ENCODE results near the gene DNAH9. TPM values are rescaled to one million over a fixed set of nuclear protein-coding genes. Genes with fewer than 3 reads are reported as not detected.

DNAH9 gene
- total and polyA plus RNA-seq, 4 donors, result under 0.01 to 0.09 TPM; not detected in 2

GRCh38 chr17:11857006-11857405, 258.7 kb downstream of the DNAH9 start:
- 91% methylated on average over 4 of the region's 4 CpGs for WGBS
- no peak overlapping the region for H3K9ac ChIP-seq (ENCODE audit: low read depth in 1 of 2, low read length in 2 of 2)
- DNase-seq (ENCODE audit: low spot score), result no peak
- no peaks in the 10 kb centered on the region for H3K36me3 ChIP-seq (ENCODE audit: control insufficient read depth in 4 of 4, insufficient read depth in 3 of 4, low read depth in 1 of 4, low read length in 3 of 4)
- no peak overlapping the region for H3K4me3 ChIP-seq (ENCODE audit: low read depth in 1 of 3, low read length in 3 of 3)
- H3K4me1 ChIP-seq (ENCODE audit: control insufficient read depth in 4 of 4, insufficient read depth in 4 of 4, low read length in 3 of 4), result no peaks in the 10 kb centered on the region
- H3K9me3 ChIP-seq (ENCODE audit: control insufficient read depth in 4 of 4, low read length in 3 of 4), result no peaks in the 10 kb centered on the region
- no peaks in the 10 kb centered on the region for H3K27me3 ChIP-seq (ENCODE audit: control insufficient read depth in 4 of 4, insufficient read depth in 4 of 4, low read length in 3 of 4)
- no peak overlapping the region for H3K27ac ChIP-seq (ENCODE audit: low read depth in 1 of 2, low read length in 2 of 2)
- TF ChIP-seq YY1 (IDR thresholded peaks at IDR 0.05) (no peak), FOXA1 (IDR thresholded peaks at IDR 0.05) (no peak), NR2F2 (IDR thresholded peaks at IDR 0.05) (no peak), JUND (IDR thresholded peaks at IDR 0.05) (no peak), EGR1 (IDR thresholded peaks at IDR 0.05; ENCODE audit: low read depth in 2 of 2) (no peak), HNF4G (IDR thresholded peaks at IDR 0.05) (no peak), GABPA (IDR thresholded peaks at IDR 0.05 in 1 of 2, conservative IDR thresholded peaks at IDR 0.05 in 1 of 2) (no peak), HNF4A (conservative IDR thresholded peaks at IDR 0.05) (no peak)

DNA sequence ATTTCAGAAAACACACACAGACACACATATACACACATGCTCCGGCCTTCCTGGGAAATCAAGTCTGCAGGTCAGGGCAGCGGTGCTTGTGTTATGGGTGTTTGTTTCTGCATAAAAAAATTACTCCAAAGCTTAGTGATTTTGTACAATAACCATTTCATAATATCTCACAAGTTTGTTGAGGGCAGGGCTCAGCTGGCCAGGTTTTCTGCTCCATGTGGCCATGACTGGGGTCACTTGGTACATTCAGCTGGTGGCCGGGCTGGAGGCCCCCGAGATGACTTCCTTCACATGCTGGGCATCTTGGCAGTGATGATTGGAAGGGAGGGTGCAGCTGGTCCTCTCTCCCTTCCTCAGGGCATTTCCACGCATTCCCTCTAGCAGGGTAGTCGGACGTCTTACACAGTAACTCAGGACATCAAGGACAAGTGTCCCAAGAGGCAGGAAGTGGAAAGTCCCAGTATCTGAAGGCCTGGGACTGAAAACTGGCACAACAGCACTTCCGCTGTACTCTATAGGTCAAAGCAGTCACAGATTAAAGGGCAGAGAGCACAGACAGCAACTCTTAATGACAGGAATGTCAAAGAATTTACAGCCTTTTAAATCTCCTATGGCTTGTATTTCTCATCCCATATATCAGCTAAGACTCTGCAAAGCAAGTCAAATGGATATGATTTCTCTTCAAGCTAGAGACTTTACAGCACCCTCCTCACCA, 271.6 kb downstream of the DNAH9 start:
- no peak overlapping the region for H3K9ac ChIP-seq (ENCODE audit: low read depth in 1 of 2, low read length in 2 of 2)
- no peaks in the 10 kb centered on the region for H3K4me1 ChIP-seq (ENCODE audit: control insufficient read depth in 4 of 4, insufficient read depth in 4 of 4, low read length in 3 of 4)
- peaks cover 0 to 2% (median 0%) of the 10 kb centered on the region in 4 donors for H3K27me3 ChIP-seq (ENCODE audit: control insufficient read depth in 4 of 4, insufficient read depth in 4 of 4, low read length in 3 of 4)
- WGBS, result 71% methylated on average over 8 of the region's 8 CpGs
- TF ChIP-seq TAF1 (conservative IDR thresholded peaks at IDR 0.05) (no peak), JUND (IDR thresholded peaks at IDR 0.05) (no peak), FOXA2 (IDR thresholded peaks at IDR 0.05) (no peak), RAD21 (IDR thresholded peaks at IDR 0.05) (no peak), NR2F2 (IDR thresholded peaks at IDR 0.05) (no peak), ATF3 (IDR thresholded peaks at IDR 0.05) (no peak), REST (IDR thresholded peaks at IDR 0.05) (no peak), SP1 (IDR thresholded peaks at IDR 0.05) (no peak), MAX (IDR thresholded peaks at IDR 0.05) (no peak), FOXA1 (IDR thresholded peaks at IDR 0.05) (no peak), EGR1 (IDR thresholded peaks at IDR 0.05; ENCODE audit: low read depth in 2 of 2) (no peak)
- peaks cover 0 to 6% (median 2%) of the 10 kb centered on the region in 4 donors for H3K9me3 ChIP-seq (ENCODE audit: control insufficient read depth in 4 of 4, low read length in 3 of 4)
- no peak overlapping the region for H3K27ac ChIP-seq (ENCODE audit: low read depth in 1 of 2, low read length in 2 of 2)
- H3K36me3 ChIP-seq (ENCODE audit: control insufficient read depth in 4 of 4, insufficient read depth in 3 of 4, low read depth in 1 of 4, low read length in 3 of 4), result no peaks in the 10 kb centered on the region
- DNase-seq (ENCODE audit: low spot score), result no peak
- H3K4me3 ChIP-seq (ENCODE audit: low read depth in 1 of 3, low read length in 3 of 3), result no peak overlapping the region

- DNase-seq (ENCODE audit: low spot score), result peak; percentile 46
- Histone ChIP-seq H3K27me3 (ENCODE audit: control insufficient read depth in 4 of 4, insufficient read depth in 4 of 4, low read length in 3 of 4) (peaks cover 0 to 3% (median 0%) of the 10 kb centered on the region in 4 donors), H3K9me3 (ENCODE audit: control insufficient read depth in 4 of 4, low read length in 3 of 4) (peaks cover 0 to 6% (median 2%) of the 10 kb centered on the region in 4 donors), H3K9ac (ENCODE audit: low read depth in 1 of 2, low read length in 2 of 2) (no peak overlapping the region), H3K36me3 (ENCODE audit: control insufficient read depth in 4 of 4, insufficient read depth in 3 of 4, low read depth in 1 of 4, low read length in 3 of 4) (no peaks in the 10 kb centered on the region), H3K27ac (ENCODE audit: low read depth in 1 of 2, low read length in 2 of 2) (no peak overlapping the region), H3K4me1 (ENCODE audit: control insufficient read depth in 4 of 4, insufficient read depth in 4 of 4, low read length in 3 of 4) (no peaks in the 10 kb centered on the region), H3K4me3 (ENCODE audit: low read depth in 1 of 3, low read length in 3 of 3) (no peak overlapping the region)
- TF ChIP-seq MAX (IDR thresholded peaks at IDR 0.05) (no peak), ATF3 (IDR thresholded peaks at IDR 0.05) (no peak), EGR1 (IDR thresholded peaks at IDR 0.05; ENCODE audit: low read depth in 2 of 2) (no peak), NR2F2 (IDR thresholded peaks at IDR 0.05) (no peak), RAD21 (IDR thresholded peaks at IDR 0.05) (no peak), FOXA2 (IDR thresholded peaks at IDR 0.05) (no peak)
- TF ChIP-seq, protein P1, sequence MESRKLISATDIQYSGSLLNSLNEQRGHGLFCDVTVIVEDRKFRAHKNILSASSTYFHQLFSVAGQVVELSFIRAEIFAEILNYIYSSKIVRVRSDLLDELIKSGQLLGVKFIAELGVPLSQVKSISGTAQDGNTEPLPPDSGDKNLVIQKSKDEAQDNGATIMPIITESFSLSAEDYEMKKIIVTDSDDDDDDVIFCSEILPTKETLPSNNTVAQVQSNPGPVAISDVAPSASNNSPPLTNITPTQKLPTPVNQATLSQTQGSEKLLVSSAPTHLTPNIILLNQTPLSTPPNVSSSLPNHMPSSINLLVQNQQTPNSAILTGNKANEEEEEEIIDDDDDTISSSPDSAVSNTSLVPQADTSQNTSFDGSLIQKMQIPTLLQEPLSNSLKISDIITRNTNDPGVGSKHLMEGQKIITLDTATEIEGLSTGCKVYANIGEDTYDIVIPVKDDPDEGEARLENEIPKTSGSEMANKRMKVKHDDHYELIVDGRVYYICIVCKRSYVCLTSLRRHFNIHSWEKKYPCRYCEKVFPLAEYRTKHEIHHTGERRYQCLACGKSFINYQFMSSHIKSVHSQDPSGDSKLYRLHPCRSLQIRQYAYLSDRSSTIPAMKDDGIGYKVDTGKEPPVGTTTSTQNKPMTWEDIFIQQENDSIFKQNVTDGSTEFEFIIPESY (IDR thresholded peaks at IDR 0.05), result no peak
- WGBS, result 67% methylated on average over 10 of the region's 10 CpGs
These were observed 273.5 kb downstream of the DNAH9 start for GRCh38 chr17:11871773-11872172.

All from liver (tissue), 9 donors.